ENCODE data around the gene FAM120AOS.

DNA sequence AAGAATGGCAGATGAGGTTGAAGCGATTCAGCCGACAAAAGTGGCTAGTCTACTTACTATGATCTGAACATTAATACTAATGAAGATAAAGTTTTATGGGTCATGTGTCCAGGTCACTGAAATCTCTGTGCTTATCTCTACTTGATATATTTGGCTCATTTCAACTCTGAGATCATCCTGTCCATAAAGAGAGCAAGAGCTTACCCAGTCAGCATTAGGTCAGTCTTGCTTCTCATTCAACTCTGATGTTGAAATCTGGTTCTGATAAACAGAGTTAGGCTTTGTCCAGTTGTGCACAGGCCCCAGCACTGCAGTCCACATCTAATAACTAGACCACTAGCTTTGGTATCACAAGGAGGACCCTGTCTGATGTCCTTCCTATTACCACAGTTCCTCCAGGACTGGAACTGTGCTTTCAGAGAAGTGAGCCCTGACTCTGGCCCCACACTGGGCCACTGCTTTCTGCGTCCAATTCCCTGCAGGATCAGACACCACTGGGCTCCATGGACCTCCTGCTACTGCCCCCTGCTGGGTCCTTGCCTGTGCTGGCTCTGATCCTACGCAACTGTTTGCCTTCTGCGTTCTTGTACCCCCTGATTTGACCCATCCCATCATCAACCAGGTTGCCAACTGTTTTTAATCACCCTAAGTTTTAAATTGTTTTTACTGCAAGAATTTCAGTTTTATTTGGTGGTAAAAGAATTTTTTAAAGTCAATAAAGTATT is 25.6 kb downstream of the FAM120AOS start:
- TF ChIP-seq RAD21 (conservative IDR thresholded peaks at IDR 0.05) (no peak), MXI1 (conservative IDR thresholded peaks at IDR 0.05; ENCODE audit: poor library complexity, severe bottlenecking) (no peak), POLR2AphosphoS5 (IDR thresholded peaks at IDR 0.05) (no peak), EZH2 (IDR thresholded peaks at IDR 0.05; ENCODE audit: borderline replicate concordance, insufficient read depth, low read length, poor library complexity, severe bottlenecking) (no peak)
